ENCODE results near the gene OR10A4. TPM values are rescaled to one million over a fixed set of nuclear protein-coding genes. Genes with fewer than 3 reads are reported as not detected.
"Not testable (repeated sequence)": the region's sequence is repeated elsewhere in the genome, so short reads cannot be mapped to it uniquely, and the experiment has no call there.

OR10A4 gene
- total and polyA plus RNA-seq, 2 of the 13 experiments (the other 11 are each of a cell fraction or from before 2014, with no cell fraction given), result not detected

DNA sequence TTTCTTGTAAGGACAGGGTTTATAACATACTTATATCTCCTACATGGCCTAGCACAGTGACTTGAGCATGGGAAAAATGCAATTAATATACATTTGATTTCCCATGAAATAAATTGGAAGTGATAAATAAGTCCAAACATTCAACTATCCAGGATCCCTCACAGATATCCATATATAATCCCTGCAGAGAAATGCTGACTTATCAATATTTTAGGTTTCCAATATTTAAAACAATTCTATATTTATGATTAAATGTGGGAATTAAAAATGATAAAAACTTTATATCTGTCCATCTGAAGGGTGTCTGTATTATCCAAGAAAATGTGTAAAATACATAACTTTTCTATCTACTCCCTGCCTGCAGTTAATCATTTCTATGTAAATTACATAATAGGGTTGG is 6.3 kb downstream of the OR10A4 start (continued):
- TF ChIP-seq, protein P1, sequence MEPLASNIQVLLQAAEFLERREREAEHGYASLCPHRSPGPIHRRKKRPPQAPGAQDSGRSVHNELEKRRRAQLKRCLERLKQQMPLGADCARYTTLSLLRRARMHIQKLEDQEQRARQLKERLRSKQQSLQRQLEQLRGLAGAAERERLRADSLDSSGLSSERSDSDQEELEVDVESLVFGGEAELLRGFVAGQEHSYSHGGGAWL (CRISPR knock-in tag; IDR thresholded peaks at IDR 0.05), result no peak
- TF ChIP-seq NR2F2 (IDR thresholded peaks at IDR 0.05; ENCODE audit: borderline replicate concordance, low read depth), result no peak
- no peak for TF ChIP-seq ZBTB1 (CRISPR knock-in tag; IDR thresholded peaks at IDR 0.05; ENCODE audit: borderline replicate concordance)
- TF ChIP-seq MAFK (conservative IDR thresholded peaks at IDR 0.05 in 1 of 2, IDR thresholded peaks at IDR 0.05 in 1 of 2; ENCODE audit: low read length in 2 of 2), result peak; percentile 85 to 93

GRCh38 chr11:6887711-6888110 is 11.3 kb downstream of the OR10A4 start:
- POLR2A ChIA-PET; ATAC-seq; H3K79me2 ChIP-seq (ENCODE audit: insufficient read depth, low read length); H3K27me3 ChIP-seq (ENCODE audit: control insufficient read depth in 1 of 2, insufficient read depth in 2 of 2, low read length in 2 of 2); DNase-seq (ENCODE audit: low spot score); H3K4me2 ChIP-seq (ENCODE audit: low read depth, low read length); H2AFZ ChIP-seq (ENCODE audit: low read length); H3K4me1 ChIP-seq (ENCODE audit: insufficient read depth, low read length); H3K36me3 ChIP-seq (replicated peaks in 1 of 2; ENCODE audit: control insufficient read depth in 1 of 2, insufficient read depth in 2 of 2, low read length in 2 of 2); intact Hi-C loops (cut with micrococcal nuclease; ENCODE audit: unreplicated experiment); FAIRE-seq; H3K9ac ChIP-seq (ENCODE audit: insufficient read depth, low read depth, low read length); BruUV-seq (replicated peaks); H3K9me3 ChIP-seq (ENCODE audit: low read length); H3K4me3 ChIP-seq (replicated peaks in 1 of 3; ENCODE audit: insufficient read depth in 1 of 3, low read depth in 2 of 3, low read length in 3 of 3); CTCF ChIA-PET (ENCODE audit: low intra/inter-chr PET ratio, low total read pairs); H4K20me1 ChIP-seq (ENCODE audit: insufficient read depth, low read length); H3K27ac ChIP-seq (ENCODE audit: extremely low read length, insufficient read depth, low read length); in situ Hi-C loops (cut with HindIII; ENCODE audit: extremely low pct_ligation_motif_present, low pct_unique_long_range_greater_than_20kb): not testable (repeated sequence)
- 23% methylated on average over 5 of the region's 5 CpGs for WGBS (ENCODE audit: low lambda C conversion rate)

DNA sequence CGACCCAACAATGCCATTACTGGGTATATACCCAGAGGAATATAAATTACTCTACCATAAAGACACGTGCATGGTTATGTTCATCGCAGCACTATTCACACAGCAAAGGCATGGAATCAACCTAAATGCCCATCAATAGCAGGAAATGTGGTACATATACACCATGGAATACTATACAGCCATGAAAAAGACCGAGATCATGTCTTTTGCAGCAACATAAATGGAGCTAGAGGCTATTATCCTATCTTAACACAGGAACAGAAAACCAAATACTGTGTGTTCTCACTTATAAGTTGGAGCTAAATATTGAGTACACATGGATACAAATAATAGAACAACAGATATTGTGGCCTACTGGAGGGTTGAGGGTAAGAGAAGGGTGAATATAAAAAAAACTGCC is 12.4 kb downstream of the OR10A4 start:
- intact Hi-C loops (cut with micrococcal nuclease; ENCODE audit: unreplicated experiment), result no loop called here
- no peak for ATAC-seq
- Histone ChIP-seq H3K4me2 (ENCODE audit: low read depth, low read length) (no peak overlapping the region), H3K9me3 (ENCODE audit: low read length) (no peaks in the 10 kb centered on the region), H3K4me1 (ENCODE audit: insufficient read depth, low read length) (no peaks in the 10 kb centered on the region), H4K20me1 (ENCODE audit: insufficient read depth, low read length) (no peaks in the 10 kb centered on the region), H3K27ac (ENCODE audit: extremely low read length, insufficient read depth, low read length) (no peak overlapping the region), H3K79me2 (ENCODE audit: insufficient read depth, low read length) (no peaks in the 10 kb centered on the region), H3K27me3 (ENCODE audit: control insufficient read depth in 1 of 2, insufficient read depth in 2 of 2, low read length in 2 of 2) (no peaks in the 10 kb centered on the region), H2AFZ (ENCODE audit: low read length) (no peak overlapping the region), H3K36me3 (replicated peaks in 1 of 2; ENCODE audit: control insufficient read depth in 1 of 2, insufficient read depth in 2 of 2, low read length in 2 of 2) (no peaks in the 10 kb centered on the region), H3K9ac (ENCODE audit: insufficient read depth, low read depth, low read length) (no peak overlapping the region), H3K4me3 (replicated peaks in 1 of 3; ENCODE audit: insufficient read depth in 1 of 3, low read depth in 2 of 3, low read length in 3 of 3) (no peak overlapping the region)
- CTCF ChIA-PET (ENCODE audit: low intra/inter-chr PET ratio, low total read pairs), result no interaction called here
- no peak for DNase-seq (ENCODE audit: low spot score)
- no TSS peak for BruUV-seq (replicated peaks)
- WGBS (ENCODE audit: low lambda C conversion rate), result 20% methylated on average over 4 of the region's 4 CpGs
- FAIRE-seq, result no peak
- in situ Hi-C loops (cut with HindIII; ENCODE audit: extremely low pct_ligation_motif_present, low pct_unique_long_range_greater_than_20kb), result no loop called here
- TF ChIP-seq ZNF883 (CRISPR knock-in tag; IDR thresholded peaks at IDR 0.05; ENCODE audit: not compliant biosample characterization) (no peak), CBX5 (CRISPR knock-in tag; IDR thresholded peaks at IDR 0.05; ENCODE audit: borderline replicate concordance) (no peak), PLRG1 (conservative IDR thresholded peaks at IDR 0.05) (no peak), ZBTB49 (CRISPR knock-in tag; IDR thresholded peaks at IDR 0.05; ENCODE audit: borderline replicate concordance) (no peak)
- TF ChIP-seq, protein P2, sequence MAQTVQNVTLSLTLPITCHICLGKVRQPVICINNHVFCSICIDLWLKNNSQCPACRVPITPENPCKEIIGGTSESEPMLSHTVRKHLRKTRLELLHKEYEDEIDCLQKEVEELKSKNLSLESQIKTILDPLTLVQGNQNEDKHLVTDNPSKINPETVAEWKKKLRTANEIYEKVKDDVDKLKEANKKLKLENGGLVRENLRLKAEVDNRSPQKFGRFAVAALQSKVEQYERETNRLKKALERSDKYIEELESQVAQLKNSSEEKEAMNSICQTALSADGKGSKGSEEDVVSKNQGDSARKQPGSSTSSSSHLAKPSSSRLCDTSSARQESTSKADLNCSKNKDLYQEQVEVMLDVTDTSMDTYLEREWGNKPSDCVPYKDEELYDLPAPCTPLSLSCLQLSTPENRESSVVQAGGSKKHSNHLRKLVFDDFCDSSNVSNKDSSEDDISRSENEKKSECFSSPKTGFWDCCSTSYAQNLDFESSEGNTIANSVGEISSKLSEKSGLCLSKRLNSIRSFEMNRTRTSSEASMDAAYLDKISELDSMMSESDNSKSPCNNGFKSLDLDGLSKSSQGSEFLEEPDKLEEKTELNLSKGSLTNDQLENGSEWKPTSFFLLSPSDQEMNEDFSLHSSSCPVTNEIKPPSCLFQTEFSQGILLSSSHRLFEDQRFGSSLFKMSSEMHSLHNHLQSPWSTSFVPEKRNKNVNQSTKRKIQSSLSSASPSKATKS (CRISPR knock-in tag; IDR thresholded peaks at IDR 0.05), result no peak
- POLR2A ChIA-PET, result no interaction called here

Data from HepG2 (cell line).